Ascending aorta (tissue), 2 donors: ENCODE results near the gene RAB40C. TPM values are rescaled to one million over a fixed set of nuclear protein-coding genes. Genes with fewer than 3 reads are reported as not detected.

ENCODE experiments used
- DNase-seq, 2 donors: peaks; one replicate each; pipeline ENCODE4 v3.0.0-alpha.2; 2019; ENCODE audit warnings: low spot score in 2 of 2
- H3K27ac ChIP-seq, 2 donors: fragments of 200-600 bp; sonication (generic); one replicate each; pipeline ENCODE4 v1.5.1; 2016 to 2017; ENCODE audit warnings: mild to moderate bottlenecking in 1 of 2
- H3K27me3 ChIP-seq: fragments of 200-600 bp; sonication (generic); one replicate; pipeline ENCODE4 v1.5.1; 2017
- H3K36me3 ChIP-seq, 2 donors: fragments of 200-600 bp; sonication (generic); one replicate each; pipeline ENCODE4 v1.5.1; 2016
- H3K4me1 ChIP-seq, 2 donors: fragments of 200-600 bp; sonication (generic); one replicate each; pipeline ENCODE4 v1.5.1; 2016 to 2017; ENCODE audit warnings: mild to moderate bottlenecking in 1 of 2
- H3K4me3 ChIP-seq, 2 donors: fragments of 200-600 bp; sonication (generic); one replicate each; pipeline ENCODE4 v1.5.1; 2016 to 2017; ENCODE audit warnings: mild to moderate bottlenecking in 1 of 2
- H3K9me3 ChIP-seq, 2 donors: fragments of 200-600 bp; sonication (generic); one replicate each; pipeline ENCODE4 v1.5.1; 2016
- CTCF ChIP-seq, 3 experiments: fragments of 200-600 bp in 2 of 3; fragments of 450-650 bp in 1 of 3; sonication (generic) in 2 of 3; IDR thresholded peaks; one replicate each; pipeline ENCODE4 v1.5.1; 2016 to 2019; ENCODE audit warnings: antibody characterized with exemption in 3 of 3, mild to moderate bottlenecking in 1 of 3, moderate library complexity in 1 of 3
- intact Hi-C: fragments of 100-400 bp; cut with DNase I; formaldehyde crosslinking; loops from one replicate; pipeline ENCODE4 v1.15.1; 2023
- total RNA-seq: library from RNA; depleted of rRNA; stranded (reverse); fragments of >200 nt; gene quantifications from one replicate; pipeline ENCODE4 v1.1.0, GENCODE V29; 2016

The RAB40C gene
- total RNA-seq, 1 donor from 2014 or later, result 29.8 TPM

- Histone ChIP-seq H3K9me3 (no peaks in the 10 kb centered on the region), H3K4me1 (no peaks in the 10 kb centered on the region), H3K27me3 (peaks cover 3% of the 10 kb centered on the region), H3K4me3 (no peak overlapping the region), H3K27ac (no peak overlapping the region), H3K36me3 (peaks cover 30 to 34% of the 10 kb centered on the region in 2 donors)
- no peak for TF ChIP-seq CTCF (IDR thresholded peaks at IDR 0.05)
- DNase-seq, result no peak
- intact Hi-C loops, result no loop called here
These were observed 35.6 kb upstream of the RAB40C start for GRCh38 chr16:554297-554621.

GRCh38 chr16:554640-555365 lies 35.1 kb upstream of the RAB40C start:
- no peaks in the 10 kb centered on the region for H3K9me3 ChIP-seq
- intact Hi-C loops, result no loop called here
- H3K27me3 ChIP-seq, result peaks cover 7% of the 10 kb centered on the region
- peaks cover 27 to 28% of the 10 kb centered on the region in 2 donors for H3K36me3 ChIP-seq
- no peak for DNase-seq
- no peak for TF ChIP-seq CTCF (IDR thresholded peaks at IDR 0.05)
- peaks cover 0 to 2% of the 10 kb centered on the region in 2 donors for H3K4me1 ChIP-seq
- no peak overlapping the region for H3K4me3 ChIP-seq
- no peak overlapping the region for H3K27ac ChIP-seq

- Histone ChIP-seq H3K4me3 (no peak overlapping the region), H3K9me3 (no peaks in the 10 kb centered on the region), H3K27ac (no peak overlapping the region), H3K4me1 (peaks cover 0 to 2% of the 10 kb centered on the region in 2 donors), H3K27me3 (peaks cover 7% of the 10 kb centered on the region), H3K36me3 (peaks cover 21 to 25% of the 10 kb centered on the region in 2 donors)
- no peak for DNase-seq
- no peak for TF ChIP-seq CTCF (IDR thresholded peaks at IDR 0.05)
- intact Hi-C loops, result no loop called here
These were observed 34.1 kb upstream of the RAB40C start for GRCh38 chr16:555528-556473.

- no peak for TF ChIP-seq CTCF (IDR thresholded peaks at IDR 0.05)
- Histone ChIP-seq H3K9me3 (no peaks in the 10 kb centered on the region), H3K36me3 (peaks cover 17 to 20% of the 10 kb centered on the region in 2 donors), H3K4me3 (no peak overlapping the region), H3K27me3 (peaks cover 7% of the 10 kb centered on the region), H3K4me1 (peaks cover 0 to 2% of the 10 kb centered on the region in 2 donors), H3K27ac (no peak overlapping the region)
- intact Hi-C loops, result no loop called here
- no peak for DNase-seq
These were observed 33.2 kb upstream of the RAB40C start for GRCh38 chr16:556474-557173.

GRCh38 chr16:557463-558297 lies 32.2 kb upstream of the RAB40C start:
- no peak for TF ChIP-seq CTCF (IDR thresholded peaks at IDR 0.05)
- Histone ChIP-seq H3K4me3 (no peak overlapping the region), H3K27me3 (peaks cover 7% of the 10 kb centered on the region), H3K27ac (no peak overlapping the region), H3K9me3 (no peaks in the 10 kb centered on the region), H3K36me3 (peaks cover 6 to 9% of the 10 kb centered on the region in 2 donors), H3K4me1 (peaks cover 0 to 2% of the 10 kb centered on the region in 2 donors)
- intact Hi-C loops, result no loop called here
- no peak for DNase-seq
